Measurements from ENCODE around the gene CCDC142.

- TF ChIP-seq POLR2A (IDR thresholded peaks at IDR 0.05) (no peak), CTCF (IDR thresholded peaks at IDR 0.05) (no peak)
These were observed 27.5 kb upstream of the CCDC142 start for GRCh38 chr2:74510272-74510671.

Data from heart left ventricle (tissue), 13 donors.